ENCODE results near the gene ADAMTSL3. TPM values are rescaled to one million over a fixed set of nuclear protein-coding genes. Genes with fewer than 3 reads are reported as not detected.
A peak's percentile ranks its signal among the peaks of the same experiment; 100 is the strongest.
"Not testable (repeated sequence)": the region's sequence is repeated elsewhere in the genome, so short reads cannot be mapped to it uniquely, and the experiment has no call there.

ADAMTSL3 gene
- total and polyA plus RNA-seq, 8 donors: 0.54 to 19.2 (median 6.1) TPM

GRCh38 chr15:83700082-83700481 is 46.2 kb downstream of the ADAMTSL3 start:
- intact Hi-C loops (cut with DNase I): no loop called here
- FAIRE-seq (no peak), ATAC-seq (no peak), DNase-seq (no peak)
- whole genome bisulfite sequencing, 2 donors: 93 to 95% methylated on average over 3 of the region's 3 CpGs
- Histone ChIP-seq H3K9me3 (no peaks in the 10 kb centered on the region), H3K27me3 (no peaks in the 10 kb centered on the region), H3K27ac (no peak overlapping the region), H3K4me3 (no peak overlapping the region), H3K4me1 (no peaks in the 10 kb centered on the region), H3K36me3 (no peaks in the 10 kb centered on the region)
- TF ChIP-seq CTCF (IDR thresholded peaks at IDR 0.05): no peak

DNA sequence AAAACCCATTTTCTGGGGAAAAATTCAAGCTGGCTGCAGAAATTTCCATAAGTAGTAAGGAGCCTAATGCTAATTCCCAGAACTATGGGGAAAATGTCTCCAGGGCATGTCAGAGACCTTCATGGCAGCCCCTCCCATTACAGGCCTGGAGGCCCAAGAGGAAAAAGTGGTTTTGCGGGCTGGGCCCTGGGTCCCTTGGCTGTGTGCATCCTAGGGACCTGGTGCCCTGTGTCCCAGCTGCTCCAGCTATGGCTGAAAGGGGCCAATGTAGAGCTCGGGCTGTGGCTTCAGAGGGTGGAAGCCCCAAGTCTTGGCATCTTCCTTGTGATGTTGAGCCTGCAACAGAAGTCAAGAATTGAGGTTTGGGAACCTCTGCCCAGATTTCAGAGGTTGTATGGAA is 48.4 kb downstream of the ADAMTSL3 start:
- WGBS, 2 donors: 95 to 100% methylated on average over 2 of the region's 2 CpGs
- DNase-seq; intact Hi-C loops (cut with DNase I); H3K27ac ChIP-seq; FAIRE-seq; H3K9me3 ChIP-seq; H3K4me1 ChIP-seq; ATAC-seq; H3K27me3 ChIP-seq; H3K36me3 ChIP-seq; H3K4me3 ChIP-seq: not testable (repeated sequence)

- no peak for FAIRE-seq
- TF ChIP-seq CTCF (IDR thresholded peaks at IDR 0.05): no peak
- H3K27me3 ChIP-seq: no peaks in the 10 kb centered on the region
Measured at GRCh38 chr15:83708328-83708727, 54.4 kb downstream of the ADAMTSL3 start.

DNA sequence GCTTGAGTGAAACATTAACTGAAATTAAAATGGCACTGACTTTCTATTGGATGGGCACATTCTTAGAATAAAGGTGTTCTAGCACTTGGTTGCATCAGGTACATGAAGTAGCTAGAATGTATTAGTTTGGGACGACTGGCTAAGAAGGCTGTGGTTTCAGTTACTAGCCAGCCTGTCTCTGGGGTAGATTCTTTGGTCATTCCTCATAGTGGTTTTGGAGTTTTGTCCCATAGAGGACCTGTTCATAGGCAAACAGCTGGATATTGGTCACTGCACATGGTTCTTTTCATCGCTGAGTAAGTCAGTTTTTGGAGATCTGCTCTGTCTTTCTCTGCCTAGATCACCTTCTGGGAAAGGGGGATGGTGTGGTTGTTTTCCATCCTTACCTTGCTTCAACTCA is 55.3 kb downstream of the ADAMTSL3 start:
- DNase-seq: no peak
- ATAC-seq: peak in 1 of 4 donors; percentile 44
- Histone ChIP-seq H3K36me3 (no peaks in the 10 kb centered on the region), H3K4me3 (no peak overlapping the region), H3K27ac (no peak overlapping the region), H3K9me3 (no peaks in the 10 kb centered on the region), H3K4me1 (no peaks in the 10 kb centered on the region), H3K27me3 (no peaks in the 10 kb centered on the region)
- TF ChIP-seq CTCF (IDR thresholded peaks at IDR 0.05): no peak
- 80 to 89% methylated on average over 2 of the region's 2 CpGs for WGBS, 2 donors
- intact Hi-C loops (cut with DNase I): no loop called here
- FAIRE-seq: no peak

More at GRCh38 chr15:83708328-83708727, 54.4 kb downstream of the ADAMTSL3 start:
- no peak for DNase-seq
- WGBS, 2 donors: 80 to 83% methylated on average over 6 of the region's 6 CpGs
- Histone ChIP-seq H3K4me1 (no peaks in the 10 kb centered on the region), H3K27ac (no peak overlapping the region), H3K36me3 (no peaks in the 10 kb centered on the region), H3K4me3 (no peak overlapping the region), H3K9me3 (no peaks in the 10 kb centered on the region)
- no peak for ATAC-seq
- intact Hi-C loops (cut with DNase I): no loop called here

DNA sequence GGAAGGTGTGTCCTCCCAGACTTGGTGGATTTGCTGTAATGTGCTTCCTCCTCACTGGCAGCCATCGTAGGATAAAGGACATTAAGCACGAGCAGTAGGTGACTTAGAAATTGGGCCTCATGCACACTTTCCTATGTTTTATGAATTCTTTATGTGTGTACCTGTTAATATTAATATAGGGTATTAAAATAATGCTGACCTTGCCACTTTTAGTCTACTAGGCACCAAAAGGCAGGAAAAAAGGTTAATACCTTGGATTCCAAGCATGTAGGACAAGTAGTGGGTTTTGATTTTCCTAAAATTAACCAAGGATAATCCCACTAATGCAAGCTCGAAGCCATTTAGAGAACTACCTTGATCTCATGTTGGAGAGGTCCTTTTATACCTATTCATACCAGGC is 55.9 kb downstream of the ADAMTSL3 start:
- no peaks in the 10 kb centered on the region for H3K9me3 ChIP-seq
- no peak for TF ChIP-seq CTCF (IDR thresholded peaks at IDR 0.05)
- intact Hi-C loops (cut with DNase I): no loop called here
- DNase-seq: no peak
- no peaks in the 10 kb centered on the region for H3K4me1 ChIP-seq
- FAIRE-seq: no peak
- no peak overlapping the region for H3K4me3 ChIP-seq
- WGBS, 2 donors: 92 to 98% methylated on average over 3 of the region's 3 CpGs
- H3K27me3 ChIP-seq: no peaks in the 10 kb centered on the region
- no peaks in the 10 kb centered on the region for H3K36me3 ChIP-seq
- no peak overlapping the region for H3K27ac ChIP-seq
- no peak for ATAC-seq

DNA sequence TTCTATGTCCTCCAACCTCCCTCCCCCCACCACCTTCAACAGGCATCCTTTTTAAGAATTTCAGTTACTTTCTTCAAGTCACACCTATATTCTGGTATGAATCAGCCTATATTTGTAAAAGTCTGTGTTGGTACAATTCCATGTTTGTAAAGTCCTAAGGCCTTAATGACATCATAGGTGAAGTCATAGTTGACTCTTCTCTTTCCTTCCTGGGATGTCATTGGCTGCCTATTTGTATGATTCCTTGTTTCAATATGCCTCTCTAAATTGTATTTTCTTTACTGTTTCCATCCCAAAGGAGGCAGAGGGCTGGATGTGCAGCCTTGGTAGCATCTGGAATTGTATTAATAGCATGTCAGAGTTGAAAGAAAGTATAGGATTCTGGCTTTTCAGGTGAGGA is 56.5 kb downstream of the ADAMTSL3 start:
- Histone ChIP-seq H3K36me3 (no peaks in the 10 kb centered on the region), H3K4me3 (no peak overlapping the region), H3K4me1 (no peaks in the 10 kb centered on the region), H3K9me3 (no peaks in the 10 kb centered on the region), H3K27ac (no peak overlapping the region), H3K27me3 (no peaks in the 10 kb centered on the region)
- no peak for TF ChIP-seq CTCF (IDR thresholded peaks at IDR 0.05)
- DNase-seq (no peak), ATAC-seq (no peak), FAIRE-seq (no peak)
- intact Hi-C loops (cut with DNase I): no loop called here
